Kasumi-1 (cell line): Measurements from ENCODE around the gene AGPAT2.

Experiments
- DNase-seq, 2 experiments: peaks; one replicate each; lab custom pipeline; 2025; lab: John Stamatoyannopoulos, UW

Gene AGPAT2

GRCh38 chr9:136700959-136701667 lies 13.9 kb upstream of the AGPAT2 start:
- DNase-seq: peak in 1 of 2 experiments; percentile 45

- no peak for DNase-seq
Observed at GRCh38 chr9:136700304-136700703, 13.0 kb upstream of the AGPAT2 start.

GRCh38 chr9:136698635-136699246 lies 11.5 kb upstream of the AGPAT2 start:
- no peak for DNase-seq

GRCh38 chr9:136697821-136698526 lies 10.7 kb upstream of the AGPAT2 start:
- peak; percentile 64 to 68 for DNase-seq

DNA sequence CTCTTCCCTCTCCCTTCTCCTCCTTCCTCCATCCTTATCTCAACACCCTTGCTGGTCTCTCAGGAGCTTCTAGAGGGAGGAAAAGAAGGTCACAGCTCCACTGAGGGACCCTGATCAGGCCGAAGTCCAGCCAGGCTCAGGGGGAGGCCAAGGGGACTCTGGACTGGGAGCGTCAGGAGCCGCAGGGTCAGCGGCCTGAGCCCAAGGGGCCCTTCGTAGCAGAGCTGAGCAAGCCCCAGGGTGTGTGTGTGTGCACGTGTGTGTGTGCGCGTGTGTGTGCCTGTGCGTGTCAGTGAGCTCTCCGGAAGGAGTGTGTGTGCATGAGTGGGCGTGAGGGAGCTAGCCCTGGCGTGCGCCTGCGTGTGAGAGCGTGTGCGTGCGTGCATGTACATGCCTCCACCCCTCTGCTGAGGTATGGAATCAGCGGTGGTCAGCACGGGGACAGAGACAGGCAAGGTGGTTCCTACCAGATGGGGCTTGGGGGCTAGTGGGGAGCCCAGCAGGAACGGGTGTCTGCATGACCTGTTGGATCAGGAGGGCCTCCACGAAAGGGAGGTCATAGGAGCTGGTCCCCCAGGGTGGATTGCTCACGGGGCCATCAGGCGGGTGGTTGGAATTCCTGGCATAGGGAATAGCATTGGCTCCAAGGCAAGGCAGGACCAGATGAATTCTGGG lies 10.0 kb upstream of the AGPAT2 start:
- no peak for DNase-seq

- DNase-seq: no peak
Observed at GRCh38 chr9:136696502-136696901, 9.2 kb upstream of the AGPAT2 start.

DNA sequence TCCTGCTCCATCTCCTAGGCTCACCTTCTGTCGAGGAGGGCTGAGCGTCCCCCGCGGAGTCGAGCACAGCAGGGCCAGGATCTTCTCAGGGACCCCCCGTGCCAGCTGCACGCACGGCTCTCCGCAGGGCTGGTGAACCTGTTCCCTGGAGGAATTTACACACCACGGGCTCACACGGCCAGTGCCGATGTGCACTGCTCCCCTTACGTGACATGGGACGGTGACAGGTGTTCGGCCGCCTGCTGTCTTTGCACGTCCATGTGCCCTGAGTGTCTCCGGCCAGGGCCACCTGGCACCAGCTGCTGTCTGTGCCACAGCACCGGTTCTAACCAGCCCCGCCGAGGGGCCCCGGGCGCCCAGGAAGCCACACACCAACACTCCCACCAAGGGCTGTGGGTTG lies 8.7 kb upstream of the AGPAT2 start:
- DNase-seq: no peak

- no peak for DNase-seq
Observed at GRCh38 chr9:136695435-136695895, 8.2 kb upstream of the AGPAT2 start.

DNA sequence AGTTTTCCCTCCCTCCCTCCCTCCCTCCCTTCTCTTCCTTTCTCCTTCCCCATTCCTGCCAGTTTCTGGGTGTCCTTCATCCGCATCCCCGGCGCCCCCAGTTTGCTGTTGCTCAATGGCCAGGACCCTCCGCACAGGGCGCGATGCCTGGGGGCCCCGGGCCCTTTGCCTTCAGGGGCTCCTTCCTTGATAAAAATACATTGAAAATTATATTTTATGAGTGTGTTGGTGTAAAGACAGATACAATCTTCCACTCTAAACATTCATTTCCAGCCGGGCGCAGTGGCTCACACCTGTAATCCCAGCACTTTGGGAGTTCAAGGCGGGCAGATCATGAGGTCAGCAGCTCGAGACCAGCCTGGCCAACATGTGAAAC lies 7.6 kb upstream of the AGPAT2 start:
- no peak for DNase-seq

- no peak for DNase-seq
Observed at GRCh38 chr9:136694163-136694871, 7.1 kb upstream of the AGPAT2 start.

- no peak for DNase-seq
Observed at GRCh38 chr9:136693490-136694162, 6.4 kb upstream of the AGPAT2 start.

- no peak for DNase-seq
Observed at GRCh38 chr9:136693135-136693489, 5.9 kb upstream of the AGPAT2 start.

DNA sequence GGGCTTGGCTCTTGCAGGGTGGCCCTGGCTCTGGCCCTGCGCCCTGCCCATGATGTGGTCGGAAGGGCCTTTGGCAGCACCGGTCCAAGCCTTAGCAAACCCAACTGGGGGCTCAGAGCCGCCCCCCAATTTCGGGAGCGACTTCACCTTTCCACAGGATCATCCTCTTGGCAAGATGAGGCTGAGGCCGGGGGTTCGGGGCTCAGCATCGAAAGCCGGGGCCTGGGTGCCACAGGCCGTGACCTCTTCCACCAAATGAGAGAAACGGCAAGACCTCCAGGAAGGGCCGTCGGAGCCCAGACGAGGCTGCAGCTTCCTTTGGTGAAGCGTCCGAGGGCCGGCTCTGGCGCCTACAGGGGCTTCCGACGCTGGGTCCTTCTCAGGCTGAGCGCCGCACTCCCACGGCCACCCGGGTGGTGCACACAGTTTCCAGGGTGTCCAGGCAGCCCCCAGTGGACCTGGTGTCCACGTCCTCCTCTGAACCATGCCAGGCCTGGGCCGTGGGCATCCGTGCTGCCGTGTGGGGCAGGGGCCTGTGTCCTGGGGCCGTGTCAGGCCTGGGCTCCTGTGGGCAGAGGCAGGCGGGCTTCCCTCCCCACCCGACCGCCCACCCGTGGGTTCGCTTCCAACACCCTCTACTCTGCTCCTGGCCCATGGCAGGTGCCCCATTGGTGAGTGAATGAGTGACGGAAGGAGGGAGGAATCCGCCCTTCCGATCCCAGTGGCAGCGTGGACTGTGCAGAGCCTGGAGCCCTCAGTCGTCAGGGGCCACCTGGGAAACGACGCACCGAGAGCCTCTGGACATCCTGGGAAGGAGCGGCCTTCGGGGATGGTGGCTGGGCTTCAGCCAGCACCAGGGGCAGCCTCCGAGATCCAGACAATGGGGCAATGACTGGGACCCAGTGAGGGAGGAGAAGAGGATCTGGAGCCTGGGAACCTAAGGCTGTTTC lies 5.2 kb upstream of the AGPAT2 start:
- DNase-seq: no peak

- no peak for DNase-seq
Observed at GRCh38 chr9:136691316-136692184, 4.3 kb upstream of the AGPAT2 start.

DNA sequence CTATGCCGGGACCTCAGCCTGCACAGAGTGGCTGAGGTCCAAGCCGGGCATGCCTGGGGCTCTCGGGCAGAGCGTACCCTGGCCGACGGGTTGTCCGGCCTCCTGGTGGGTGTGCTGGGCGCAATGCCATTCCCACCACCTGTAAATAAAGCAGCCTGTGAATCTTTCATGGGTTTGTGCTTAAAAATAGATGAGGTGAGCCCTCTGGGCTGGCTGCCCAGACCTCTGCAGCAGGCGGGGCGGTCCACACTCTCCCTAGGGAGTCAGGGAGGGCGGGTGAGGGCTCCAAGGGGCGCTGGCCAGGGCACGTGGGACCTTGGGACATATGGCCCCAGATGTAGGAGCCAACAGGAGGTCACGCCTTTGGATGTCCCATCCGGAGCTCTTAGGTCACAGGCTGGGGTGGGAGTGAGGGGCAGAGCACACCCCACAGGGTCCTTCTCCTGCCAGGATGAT lies 3.6 kb upstream of the AGPAT2 start:
- DNase-seq: no peak

DNA sequence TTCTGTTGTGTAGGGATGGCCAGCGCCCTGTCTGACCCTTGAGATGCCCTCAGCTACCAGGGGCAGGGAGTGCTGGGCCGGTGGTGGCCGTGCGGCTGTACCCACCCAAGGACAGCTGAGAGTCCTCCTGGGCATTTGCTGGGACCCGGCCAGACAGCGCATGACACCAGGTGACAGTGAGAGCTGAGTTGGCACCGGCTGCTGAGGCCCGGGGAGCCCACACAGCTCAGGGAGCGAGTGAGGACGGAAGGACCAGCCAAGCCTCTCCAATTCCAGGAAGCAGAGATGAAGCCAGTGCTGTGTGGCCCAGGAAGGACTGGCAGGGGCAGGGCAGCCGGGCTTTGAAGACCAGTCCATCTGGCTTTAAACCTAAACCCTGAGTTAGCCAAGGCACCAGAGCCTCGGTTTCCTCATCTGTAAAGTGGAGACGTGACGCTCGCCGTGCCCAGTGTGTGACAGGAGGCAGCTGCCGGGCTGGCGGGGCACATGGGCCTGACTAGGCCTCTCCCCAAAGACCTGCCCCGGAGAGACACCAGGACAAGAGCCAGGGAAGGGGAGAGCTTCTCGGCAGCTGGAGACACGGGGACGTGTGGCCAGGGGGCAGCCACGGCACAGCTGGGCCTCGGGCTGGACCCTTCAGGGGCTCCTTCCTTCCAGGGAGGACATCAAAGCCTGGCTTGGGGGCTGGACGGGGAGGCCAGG lies 3.0 kb upstream of the AGPAT2 start:
- DNase-seq: no peak

GRCh38 chr9:136689108-136689460 lies 1.8 kb upstream of the AGPAT2 start:
- no peak for DNase-seq

DNA sequence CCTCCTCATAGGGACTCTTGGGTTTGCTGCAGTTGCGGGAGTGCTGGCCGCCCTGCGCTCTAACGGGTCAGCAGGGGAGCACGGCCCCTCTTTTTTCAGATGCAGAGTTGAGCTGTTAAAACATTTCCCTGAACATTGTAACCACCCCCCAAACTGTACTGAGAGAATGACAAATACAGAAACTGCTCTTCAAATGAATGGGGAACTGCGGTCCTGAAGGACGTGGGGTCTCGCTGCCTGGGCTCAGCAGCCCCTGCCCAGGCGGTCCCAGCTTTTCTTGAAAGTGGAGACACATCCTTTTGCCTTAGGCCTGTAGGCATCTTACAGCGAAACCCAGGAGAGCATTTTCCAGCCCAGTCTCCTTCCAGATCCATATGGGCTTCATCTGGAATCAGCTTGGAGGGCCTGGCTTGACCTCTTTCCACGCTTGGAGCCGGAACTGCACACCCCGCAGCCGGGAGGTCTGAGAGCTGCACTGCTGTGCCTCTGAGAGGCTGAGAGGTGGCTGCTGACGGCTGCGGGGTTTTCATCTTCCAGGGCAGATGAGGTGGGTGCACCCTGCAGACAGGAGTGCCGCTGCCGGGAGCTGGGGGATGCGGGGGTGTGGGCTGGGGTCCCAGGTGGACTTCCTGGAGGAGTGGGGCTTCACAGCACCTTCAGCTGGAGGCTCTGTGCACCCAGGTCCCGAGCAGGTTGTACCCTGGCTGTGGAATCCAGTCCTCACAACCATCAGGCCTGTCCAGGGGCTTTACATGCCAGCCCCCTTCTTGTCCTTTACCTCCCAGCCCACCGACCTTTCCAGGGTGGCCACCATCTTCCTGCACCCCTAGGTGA lies 1.2 kb upstream of the AGPAT2 start:
- no peak for DNase-seq
